ENCODE measurements around the gene USP24.

Gene USP24

GRCh38 chr1:55155522-55155921, 59.6 kb downstream of the USP24 start:
- DNase-seq: no peak

GRCh38 chr1:55154616-55155015, 60.5 kb downstream of the USP24 start:
- DNase-seq: no peak

- no peak for DNase-seq
Observed at GRCh38 chr1:55153031-55153430, 62.1 kb downstream of the USP24 start.

GRCh38 chr1:55150880-55151588, 64.1 kb downstream of the USP24 start:
- DNase-seq: no peak

- DNase-seq: no peak
Observed at GRCh38 chr1:55148676-55149075, 66.5 kb downstream of the USP24 start.

GRCh38 chr1:55147524-55147923, 67.6 kb downstream of the USP24 start:
- DNase-seq: no peak

GRCh38 chr1:55146781-55147180, 68.4 kb downstream of the USP24 start:
- no peak for DNase-seq

GRCh38 chr1:55144886-55145285, 70.3 kb downstream of the USP24 start:
- no peak for DNase-seq

- no peak for DNase-seq
Observed at GRCh38 chr1:55143684-55144083, 71.5 kb downstream of the USP24 start.

GRCh38 chr1:55141295-55141893, 73.8 kb downstream of the USP24 start:
- DNase-seq: no peak

- DNase-seq: peak; percentile 46
Observed at GRCh38 chr1:55140546-55140983, 74.6 kb downstream of the USP24 start.

- DNase-seq: no peak
Observed at GRCh38 chr1:55140137-55140536, 75.0 kb downstream of the USP24 start.

GRCh38 chr1:55138823-55139222, 76.3 kb downstream of the USP24 start:
- DNase-seq: no peak

- no peak for DNase-seq
Observed at GRCh38 chr1:55134152-55134808, 80.9 kb downstream of the USP24 start.

- DNase-seq: no peak
Observed at GRCh38 chr1:55131801-55132200, 83.4 kb downstream of the USP24 start.

GRCh38 chr1:55131218-55131617, 83.9 kb downstream of the USP24 start:
- no peak for DNase-seq

GRCh38 chr1:55129194-55129728, 85.9 kb downstream of the USP24 start:
- no peak for DNase-seq

- DNase-seq: no peak
Observed at GRCh38 chr1:55128418-55128995, 86.7 kb downstream of the USP24 start.

GRCh38 chr1:55127827-55128343, 87.3 kb downstream of the USP24 start:
- no peak for DNase-seq

- no peak for DNase-seq
Observed at GRCh38 chr1:55124470-55124869, 90.7 kb downstream of the USP24 start.

GRCh38 chr1:55120538-55120937, 94.6 kb downstream of the USP24 start:
- no peak for DNase-seq

GRCh38 chr1:55118651-55119329, 96.4 kb downstream of the USP24 start:
- no peak for DNase-seq

GRCh38 chr1:55117941-55118340, 97.2 kb downstream of the USP24 start:
- no peak for DNase-seq
